Islet of Langerhans (tissue), 1 donor: ENCODE results near the gene TMPRSS6.

Experiments
- FAIRE-seq: peaks from one replicate; lab custom pipeline; 2011; peaks lifted over from hg19 to GRCh38; lab: Jason Lieb, UNC

Gene TMPRSS6

GRCh38 chr22:37028692-37029674, 80.5 kb downstream of the TMPRSS6 start:
- FAIRE-seq, result no peak

DNA sequence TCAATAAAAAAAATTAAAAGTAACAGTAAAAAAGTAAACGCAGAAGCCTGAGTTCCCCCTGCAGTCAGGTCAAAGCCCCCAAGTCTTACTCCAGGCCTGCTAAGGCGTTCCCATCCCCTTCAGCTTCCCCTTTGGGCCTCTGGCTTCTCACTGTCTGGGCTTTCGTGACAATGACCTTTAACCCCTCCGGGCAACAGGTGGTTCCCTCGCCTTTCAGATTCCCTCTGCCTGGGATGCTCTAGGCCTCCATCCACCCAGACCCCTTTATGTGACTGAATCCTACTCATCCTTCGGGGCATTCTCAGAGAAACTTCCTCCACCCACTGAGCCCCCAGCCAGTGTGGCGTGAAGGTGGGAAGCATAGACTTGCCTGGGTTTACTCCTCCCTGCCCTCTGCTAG, 82.0 kb downstream of the TMPRSS6 start:
- FAIRE-seq, result no peak

GRCh38 chr22:37026325-37026724, 83.2 kb downstream of the TMPRSS6 start:
- no peak for FAIRE-seq

DNA sequence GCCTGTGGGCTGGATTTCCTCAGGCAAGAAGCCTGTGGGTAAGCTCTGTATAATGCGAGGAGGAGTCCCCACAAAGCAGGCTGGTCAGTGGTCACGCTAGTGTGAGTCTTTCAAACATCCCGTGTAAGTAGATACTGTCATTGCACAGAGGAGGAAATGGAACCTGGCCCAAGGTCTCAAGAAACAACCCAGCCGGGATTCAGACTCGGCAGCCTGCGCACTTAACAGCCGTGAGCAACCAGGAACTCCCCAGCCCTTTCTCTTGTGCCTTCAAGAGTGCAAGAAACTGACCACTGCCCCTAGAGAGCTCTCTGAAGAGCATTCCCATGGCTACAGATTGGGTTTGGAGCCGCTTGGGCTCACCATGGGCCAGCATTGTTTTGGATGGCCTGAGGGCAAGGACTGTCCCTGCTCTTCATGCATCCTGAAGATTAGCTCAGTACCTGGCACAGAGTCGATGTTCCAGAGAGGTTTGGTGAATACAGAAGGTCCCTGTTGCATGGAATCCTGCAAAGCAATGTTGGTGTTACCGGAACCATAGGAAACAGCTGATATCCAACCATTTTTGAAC, 83.9 kb downstream of the TMPRSS6 start:
- FAIRE-seq, result no peak

DNA sequence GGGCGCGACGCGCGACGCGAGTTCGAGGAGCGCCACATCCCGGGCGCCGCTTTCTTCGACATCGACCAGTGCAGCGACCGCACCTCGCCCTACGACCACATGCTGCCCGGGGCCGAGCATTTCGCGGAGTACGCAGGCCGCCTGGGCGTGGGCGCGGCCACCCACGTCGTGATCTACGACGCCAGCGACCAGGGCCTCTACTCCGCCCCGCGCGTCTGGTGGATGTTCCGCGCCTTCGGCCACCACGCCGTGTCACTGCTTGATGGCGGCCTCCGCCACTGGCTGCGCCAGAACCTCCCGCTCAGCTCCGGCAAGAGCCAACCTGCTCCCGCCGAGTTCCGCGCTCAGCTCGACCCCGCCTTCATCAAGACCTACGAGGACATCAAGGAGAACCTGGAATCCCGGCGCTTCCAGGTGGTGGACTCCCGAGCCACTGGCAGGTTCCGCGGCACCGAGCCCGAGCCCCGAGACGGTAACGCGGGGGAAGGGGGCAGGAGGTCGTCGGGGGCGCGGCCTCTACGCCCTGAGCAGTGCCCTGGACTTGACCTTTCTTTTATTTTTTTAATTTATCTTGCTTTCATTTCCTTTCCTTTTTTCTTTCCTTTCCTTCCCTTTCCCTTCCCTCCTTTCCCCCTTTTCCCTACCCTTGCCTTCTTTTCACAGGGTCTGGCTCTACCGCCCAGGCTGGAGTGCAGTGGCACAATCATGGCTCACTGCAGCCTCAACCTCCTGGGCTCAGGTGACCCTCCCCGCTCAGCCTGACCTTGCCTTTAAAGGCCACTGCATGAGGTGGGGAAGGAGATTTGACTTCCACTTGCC, 85.0 kb downstream of the TMPRSS6 start:
- FAIRE-seq, result no peak

- FAIRE-seq, result no peak
Measured at GRCh38 chr22:37023743-37024338, 85.7 kb downstream of the TMPRSS6 start.

DNA sequence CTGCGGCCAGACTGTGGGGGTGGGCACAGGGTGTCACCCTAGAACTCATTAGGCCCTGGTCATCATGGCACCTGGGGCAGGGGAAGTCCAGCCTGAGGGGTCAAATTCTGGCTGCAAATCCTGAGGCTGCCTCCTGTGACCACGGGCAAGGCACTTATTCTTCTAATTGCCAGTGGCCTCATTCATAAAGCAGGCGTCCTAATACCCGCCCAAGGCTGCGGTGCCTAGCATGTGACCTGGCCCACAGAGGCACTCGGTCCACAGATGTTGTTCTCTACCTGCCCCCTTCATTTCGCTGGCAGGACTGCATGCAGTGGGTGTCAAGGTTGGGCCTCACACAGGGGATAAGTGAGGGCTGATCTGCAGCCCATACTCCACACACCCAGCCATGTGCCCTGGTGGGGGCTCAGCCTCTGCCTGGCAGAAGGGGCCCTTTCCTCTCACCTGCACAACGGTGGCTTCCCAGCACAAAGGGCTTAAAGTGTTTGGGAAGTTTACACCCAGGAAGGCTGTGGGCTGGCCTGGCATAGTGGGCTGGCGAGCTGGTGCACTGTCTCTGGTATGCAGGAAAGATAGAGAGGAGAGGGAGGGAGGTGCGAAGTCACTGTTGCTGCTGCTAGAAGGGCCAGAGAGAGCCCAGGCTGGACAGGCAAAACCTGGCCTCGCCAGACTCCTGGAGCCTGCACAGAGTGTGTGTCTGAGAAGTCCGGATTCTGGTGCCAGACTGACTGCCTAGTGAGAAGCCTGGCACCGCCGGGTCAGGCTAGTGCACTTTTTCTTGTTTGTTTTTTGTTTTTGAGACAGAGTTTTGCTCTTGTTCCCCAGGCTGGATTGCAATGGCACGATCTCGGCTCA, 86.8 kb downstream of the TMPRSS6 start:
- no peak for FAIRE-seq

DNA sequence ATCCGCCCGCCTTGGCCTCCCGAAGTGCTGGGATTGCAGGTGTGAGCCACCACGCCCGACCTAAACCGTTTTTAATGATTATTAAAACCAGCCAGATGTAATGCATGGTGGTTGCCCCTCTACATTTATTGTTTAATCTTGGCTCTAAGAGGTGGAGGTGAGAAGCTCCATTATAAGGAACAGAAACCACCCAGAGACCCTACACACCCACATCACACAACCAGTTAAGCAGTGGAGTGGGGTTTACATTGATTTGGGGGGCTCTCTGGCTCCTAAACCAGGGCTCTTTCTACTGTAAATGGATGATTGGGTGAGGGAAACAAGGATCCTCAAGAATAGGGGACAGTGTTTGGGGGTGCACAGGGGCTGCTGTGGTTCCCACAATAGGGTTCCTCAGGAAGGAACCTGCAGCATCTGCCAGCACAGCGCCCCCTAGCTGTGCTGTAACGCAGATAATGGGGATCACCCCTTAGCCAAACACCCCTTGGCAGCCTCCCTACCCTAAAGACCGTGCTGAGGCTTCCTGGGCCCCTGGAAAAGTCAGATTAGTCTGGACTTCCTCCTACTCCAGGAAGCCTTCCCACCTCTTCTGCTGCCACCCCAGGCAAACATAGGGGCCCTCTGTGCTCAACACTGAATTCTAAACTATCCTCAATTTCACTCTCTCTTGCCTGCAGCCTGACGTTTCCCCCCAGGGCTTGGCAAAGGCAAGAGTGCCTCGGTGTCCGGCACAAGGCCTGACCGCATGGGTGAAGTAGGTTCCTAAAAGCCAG, 87.6 kb downstream of the TMPRSS6 start:
- no peak for FAIRE-seq

- no peak for FAIRE-seq
Measured at GRCh38 chr22:37021041-37021440, 88.5 kb downstream of the TMPRSS6 start.

DNA sequence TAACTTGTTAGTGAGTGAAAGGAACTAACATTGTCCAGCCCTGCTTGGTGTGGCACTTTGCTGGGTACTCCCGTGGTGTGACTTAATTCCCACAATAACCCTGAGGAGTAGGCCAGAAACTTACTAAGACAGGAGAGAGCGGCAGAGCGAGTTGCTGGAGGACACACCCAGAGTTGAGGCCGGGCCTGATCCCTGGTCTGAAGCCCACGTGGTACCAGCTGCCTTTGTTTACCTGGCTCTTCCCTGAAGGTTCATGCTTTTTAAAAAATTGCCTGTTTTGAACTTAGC, 89.4 kb downstream of the TMPRSS6 start:
- FAIRE-seq, result no peak

- no peak for FAIRE-seq
Measured at GRCh38 chr22:37019309-37020191, 90.0 kb downstream of the TMPRSS6 start, which contains the start of the genes MPST and TST. TSS of gene MPST (plus strand) at chr22:37019742. CDS start at chr22:37019837, 95 bp downstream. TSS of gene TST (minus strand) at chr22:37019447. CDS start at chr22:37018732, 715 bp downstream.

DNA sequence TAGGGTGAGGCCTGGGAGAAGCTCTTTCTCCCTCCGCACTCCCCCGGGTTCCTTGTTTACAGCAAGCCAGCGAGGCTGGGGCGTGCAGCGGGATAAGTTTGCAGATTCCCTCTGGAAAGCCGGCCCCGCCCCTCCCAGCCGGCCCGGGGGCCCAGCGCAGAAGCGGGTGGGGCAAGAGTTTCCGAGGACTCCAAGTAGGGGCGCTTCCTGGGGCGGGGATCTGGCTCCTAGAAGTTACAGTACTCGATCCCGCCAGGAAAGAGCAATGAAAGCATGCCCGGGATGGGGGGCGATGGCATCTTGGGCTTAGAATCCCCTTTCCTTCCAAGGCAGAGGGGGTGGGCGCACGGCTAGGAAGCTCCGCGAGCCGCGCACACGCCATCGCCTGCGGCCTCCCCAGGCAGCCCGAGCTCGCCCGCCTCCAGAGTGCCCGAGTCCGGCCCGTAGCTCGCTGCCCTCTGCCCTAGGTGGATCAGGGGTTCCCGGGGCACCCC, 90.7 kb downstream of the TMPRSS6 start:
- no peak for FAIRE-seq

DNA sequence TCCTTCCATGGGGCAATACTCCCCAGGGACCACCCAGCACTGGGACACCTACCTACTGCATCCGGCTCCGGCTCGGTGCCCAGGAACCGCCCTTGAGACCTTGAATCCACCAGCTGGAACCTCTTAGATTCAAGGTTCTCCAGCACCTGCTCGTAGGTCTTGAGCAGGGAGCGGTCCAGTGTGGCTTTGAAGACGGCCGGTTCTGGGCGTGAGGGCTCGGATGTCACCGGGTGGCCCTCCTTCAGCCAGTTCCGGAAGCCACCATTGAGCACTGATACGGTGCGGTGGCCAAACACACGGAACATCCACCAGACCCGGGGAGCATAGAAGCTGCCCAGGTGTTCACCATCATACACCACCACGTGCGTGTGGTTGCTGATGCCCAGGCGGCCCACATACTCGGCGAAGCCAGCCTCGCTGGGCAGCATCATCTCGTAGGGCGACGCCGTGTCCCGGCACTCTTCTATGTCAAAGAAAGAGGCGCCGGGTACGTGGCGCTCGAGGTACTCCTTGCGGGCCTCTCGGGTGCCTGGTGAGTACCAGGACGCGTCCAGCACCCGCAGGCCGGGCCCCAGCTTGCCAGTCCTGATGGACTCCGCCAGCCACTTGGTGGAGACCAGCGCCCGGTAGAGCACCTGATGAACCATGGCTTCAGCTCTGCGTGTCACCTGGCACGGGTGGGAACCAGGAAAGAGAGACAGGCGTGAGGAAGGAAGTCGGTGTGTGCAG, 91.3 kb downstream of the TMPRSS6 start:
- FAIRE-seq, result no peak

DNA sequence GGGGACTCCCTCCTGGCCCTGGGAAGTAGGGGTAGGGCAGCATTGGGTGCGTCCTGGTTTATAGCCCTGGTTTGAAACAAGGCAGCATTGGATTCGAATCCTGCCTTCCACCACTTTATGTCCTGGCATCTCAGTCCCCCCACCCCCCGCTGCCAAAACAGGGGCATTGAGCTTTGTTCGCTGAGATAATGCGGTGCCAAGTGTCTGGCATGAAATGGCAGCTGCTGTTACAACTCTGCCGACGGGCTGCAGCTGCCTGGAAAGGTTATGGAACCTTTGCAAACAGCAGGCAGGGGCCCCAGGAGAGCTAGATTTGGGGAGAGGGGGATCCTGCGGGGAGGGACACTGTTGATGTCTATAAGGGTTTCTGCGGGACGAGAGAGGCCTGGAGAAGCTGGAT, 92.2 kb downstream of the TMPRSS6 start:
- no peak for FAIRE-seq

GRCh38 chr22:37016134-37016910, 93.2 kb downstream of the TMPRSS6 start:
- no peak for FAIRE-seq

DNA sequence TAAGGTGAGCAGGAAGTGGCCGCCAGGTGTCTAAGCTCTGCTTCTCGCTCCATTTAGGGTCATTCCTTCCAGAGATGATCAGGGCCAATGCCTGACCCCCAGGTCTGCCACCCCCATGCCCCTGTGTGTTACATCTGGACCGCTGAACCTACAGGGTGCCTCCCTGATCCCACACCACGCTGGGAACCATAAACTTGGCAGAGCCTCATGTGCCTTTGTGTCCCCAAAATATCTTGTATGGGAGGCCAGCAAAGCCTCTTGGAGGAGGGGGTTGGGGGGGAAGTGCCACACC, 94.0 kb downstream of the TMPRSS6 start:
- no peak for FAIRE-seq
